Endodermal cell (in vitro differentiated cells): ENCODE data around the gene NBR1. TPM values are rescaled to one million over a fixed set of nuclear protein-coding genes. Genes with fewer than 3 reads are reported as not detected.
"Not testable (repeated sequence)": the region's sequence is repeated elsewhere in the genome, so short reads cannot be mapped to it uniquely, and the experiment has no call there.

Experiments used
- DNase-seq: peaks from one replicate; pipeline ENCODE4 v3.0.0-alpha.2; 2017
- H3K27ac ChIP-seq: 2 replicates; pipeline ENCODE4 v1.5.1; 2013; ENCODE audit warnings: mild to moderate bottlenecking, low read depth, low read length, moderate library complexity
- H3K27me3 ChIP-seq: 2 replicates; pipeline ENCODE4 v1.6.1; 2013; ENCODE audit warnings: mild to moderate bottlenecking, low read length, moderate library complexity; ENCODE audit not compliant: insufficient read depth, control insufficient read depth, poor library complexity, severe bottlenecking
- H3K36me3 ChIP-seq: 2 replicates; pipeline ENCODE4 v1.7.0; 2013; ENCODE audit warnings: mild to moderate bottlenecking, low read length, moderate library complexity; ENCODE audit not compliant: control insufficient read depth, insufficient read depth
- H3K4me1 ChIP-seq: one replicate; pipeline ENCODE4 v1.7.0; 2013; ENCODE audit warnings: low read length; ENCODE audit not compliant: control insufficient read depth, insufficient read depth
- H3K4me3 ChIP-seq: 2 replicates; pipeline ENCODE4 v1.5.1; 2013; ENCODE audit warnings: mild to moderate bottlenecking, low read length, moderate library complexity
- H3K9ac ChIP-seq: 2 replicates; pipeline ENCODE4 v1.6.1; 2013; ENCODE audit warnings: mild to moderate bottlenecking, low read length, moderate library complexity; ENCODE audit not compliant: poor library complexity, severe bottlenecking; ENCODE audit errors: extremely low read depth
- H3K9me3 ChIP-seq: 2 replicates; pipeline ENCODE4 v1.6.1; 2013; ENCODE audit warnings: mild to moderate bottlenecking, low read length, moderate library complexity; ENCODE audit not compliant: control insufficient read depth
- H3K27ac Mint-ChIP-seq: 2 replicates; pipeline ENCODE4 v1.8.0; 2020; ENCODE audit warnings: mixed read lengths
- H3K27me3 Mint-ChIP-seq: 2 replicates; pipeline ENCODE4 v1.8.0; 2021; ENCODE audit warnings: mild to moderate bottlenecking, mixed read lengths; ENCODE audit not compliant: insufficient read depth
- H3K36me3 Mint-ChIP-seq: 2 replicates; pipeline ENCODE4 v1.8.0; 2020; ENCODE audit warnings: low read depth, mixed read lengths
- H3K4me1 Mint-ChIP-seq: 2 replicates; pipeline ENCODE4 v1.8.0; 2020; ENCODE audit warnings: mixed read lengths
- H3K4me3 Mint-ChIP-seq: 2 replicates; pipeline ENCODE4 v1.8.0; 2020; ENCODE audit warnings: mild to moderate bottlenecking, moderate library complexity, mixed read lengths
- H3K9me3 Mint-ChIP-seq: 2 replicates; pipeline ENCODE4 v1.8.0; 2020; ENCODE audit warnings: mild to moderate bottlenecking, mixed read lengths
- WGBS, 2 experiments: methylation state at CpG; one replicate each; pipeline versions ENCODE4 v1.1.5 to v1.1.7; 2013; ENCODE audit warnings: missing lambda C conversion rate in 2 of 2, mixed read lengths in 1 of 2; ENCODE audit not compliant: insufficient coverage in 1 of 2, insufficient read length in 1 of 2; 5-methylcytosine and 5-hydroxymethylcytosine counted together
- total RNA-seq, 2 donors: library from RNA; stranded (reverse); fragmentation: NEBNext Ultra II Directional in 1 of 2; extraction: Animal tissue kit (Norgen Biotek cat#: 25700) in 1 of 2; gene quantifications; 2 replicates in 1 of 2; 3 replicates in 1 of 2; pipeline ENCODE4 v1.2.1, GENCODE V29; 2021
- TF ChIP-seq, protein P1 (sequence below): fragments of 200-600 bp; sonication (generic); conservative IDR thresholded peaks from 2 replicates; pipeline ENCODE4 v1.5.0; 2021; ENCODE audit warnings: antibody characterized with exemption, mild to moderate bottlenecking

NBR1 gene
- total RNA-seq, 2 donors from 2014 or later: 53.2 to 55.7 TPM

DNA sequence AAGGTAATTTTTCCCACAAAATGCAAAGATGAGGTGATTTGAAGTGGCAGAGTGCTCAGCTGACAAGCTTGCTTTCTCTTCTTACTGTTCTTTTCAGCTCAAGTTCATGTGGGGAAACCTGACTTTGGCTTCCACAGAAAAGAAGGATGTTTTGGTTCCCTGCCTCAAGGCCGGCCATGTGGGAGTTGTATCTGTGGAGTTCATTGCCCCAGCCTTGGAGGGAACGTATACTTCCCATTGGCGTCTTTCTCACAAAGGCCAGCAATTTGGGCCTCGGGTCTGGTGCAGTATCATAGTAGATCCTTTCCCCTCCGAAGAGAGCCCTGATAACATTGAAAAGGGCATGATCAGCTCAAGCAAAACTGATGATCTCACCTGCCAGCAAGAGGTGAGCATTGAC, 22.2 kb downstream of the NBR1 start:
- TF ChIP-seq, protein P1, sequence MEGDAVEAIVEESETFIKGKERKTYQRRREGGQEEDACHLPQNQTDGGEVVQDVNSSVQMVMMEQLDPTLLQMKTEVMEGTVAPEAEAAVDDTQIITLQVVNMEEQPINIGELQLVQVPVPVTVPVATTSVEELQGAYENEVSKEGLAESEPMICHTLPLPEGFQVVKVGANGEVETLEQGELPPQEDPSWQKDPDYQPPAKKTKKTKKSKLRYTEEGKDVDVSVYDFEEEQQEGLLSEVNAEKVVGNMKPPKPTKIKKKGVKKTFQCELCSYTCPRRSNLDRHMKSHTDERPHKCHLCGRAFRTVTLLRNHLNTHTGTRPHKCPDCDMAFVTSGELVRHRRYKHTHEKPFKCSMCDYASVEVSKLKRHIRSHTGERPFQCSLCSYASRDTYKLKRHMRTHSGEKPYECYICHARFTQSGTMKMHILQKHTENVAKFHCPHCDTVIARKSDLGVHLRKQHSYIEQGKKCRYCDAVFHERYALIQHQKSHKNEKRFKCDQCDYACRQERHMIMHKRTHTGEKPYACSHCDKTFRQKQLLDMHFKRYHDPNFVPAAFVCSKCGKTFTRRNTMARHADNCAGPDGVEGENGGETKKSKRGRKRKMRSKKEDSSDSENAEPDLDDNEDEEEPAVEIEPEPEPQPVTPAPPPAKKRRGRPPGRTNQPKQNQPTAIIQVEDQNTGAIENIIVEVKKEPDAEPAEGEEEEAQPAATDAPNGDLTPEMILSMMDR: no peak

GRCh38 chr17:43199633-43200032, 28.6 kb downstream of the NBR1 start:
- H3K4me3 Mint-ChIP-seq: no peak overlapping the region
- Histone ChIP-seq H3K36me3 (peaks cover 70% of the 10 kb centered on the region), H3K9ac (no peak overlapping the region), H3K27ac (no peak overlapping the region), H3K9me3 (no peaks in the 10 kb centered on the region), H3K4me1 (no peaks in the 10 kb centered on the region), H3K4me3 (no peak overlapping the region), H3K27me3 (no peaks in the 10 kb centered on the region)
- DNase-seq: no peak
- H3K9me3 Mint-ChIP-seq: no peaks in the 10 kb centered on the region
- 80 to 93% methylated on average over 1 to 2 of the region's 2 CpGs for WGBS, 2 experiments
- no peaks in the 10 kb centered on the region for H3K27me3 Mint-ChIP-seq
- H3K36me3 Mint-ChIP-seq: peaks cover 70% of the 10 kb centered on the region
- TF ChIP-seq, protein P1: no peak
- no peaks in the 10 kb centered on the region for H3K4me1 Mint-ChIP-seq
- H3K27ac Mint-ChIP-seq: no peak overlapping the region

More for the DNA sequence above, 22.2 kb downstream of the NBR1 start:
- no peaks in the 10 kb centered on the region for H3K27me3 Mint-ChIP-seq
- H3K4me3 Mint-ChIP-seq: no peak overlapping the region
- no peaks in the 10 kb centered on the region for H3K4me1 Mint-ChIP-seq
- Histone ChIP-seq H3K9me3 (no peaks in the 10 kb centered on the region), H3K9ac (no peak overlapping the region), H3K27ac (no peak overlapping the region), H3K36me3 (peaks cover 77% of the 10 kb centered on the region), H3K4me3 (no peak overlapping the region), H3K27me3 (no peaks in the 10 kb centered on the region), H3K4me1 (no peaks in the 10 kb centered on the region)
- no peaks in the 10 kb centered on the region for H3K9me3 Mint-ChIP-seq
- no peak for DNase-seq
- WGBS, 2 experiments: 93 to 95% methylated on average over 4 to 5 of the region's 5 CpGs
- no peak overlapping the region for H3K27ac Mint-ChIP-seq
- peaks cover 75% of the 10 kb centered on the region for H3K36me3 Mint-ChIP-seq

DNA sequence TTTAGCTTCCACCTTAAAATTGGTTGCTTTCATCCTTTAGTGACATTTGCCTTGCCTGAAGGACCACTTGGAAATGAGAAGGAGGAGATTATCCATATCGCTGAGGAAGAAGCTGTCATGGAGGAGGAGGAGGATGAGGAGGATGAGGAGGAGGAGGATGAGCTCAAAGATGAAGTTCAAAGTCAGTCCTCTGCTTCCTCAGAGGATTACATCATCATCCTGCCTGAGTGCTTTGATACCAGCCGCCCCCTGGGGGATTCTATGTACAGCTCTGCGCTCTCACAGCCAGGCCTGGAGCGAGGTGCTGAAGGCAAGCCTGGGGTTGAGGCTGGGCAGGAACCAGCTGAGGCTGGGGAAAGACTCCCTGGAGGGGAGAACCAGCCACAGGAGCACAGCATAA, 29.1 kb downstream of the NBR1 start:
- peaks cover 69% of the 10 kb centered on the region for H3K36me3 ChIP-seq
- Mint-ChIP-seq H3K4me3 (no peak overlapping the region), H3K27ac (no peak overlapping the region), H3K36me3 (peaks cover 66% of the 10 kb centered on the region), H3K4me1 (no peaks in the 10 kb centered on the region), H3K27me3 (no peaks in the 10 kb centered on the region), H3K9me3 (no peaks in the 10 kb centered on the region)
- no peak overlapping the region for H3K9ac ChIP-seq
- no peaks in the 10 kb centered on the region for H3K9me3 ChIP-seq
- H3K4me1 ChIP-seq: no peaks in the 10 kb centered on the region
- no peak for DNase-seq
- H3K27me3 ChIP-seq: no peaks in the 10 kb centered on the region
- 89 to 94% methylated on average over 3 to 4 of the region's 4 CpGs for WGBS, 2 experiments
- TF ChIP-seq, protein P1: no peak
- H3K4me3 ChIP-seq: no peak overlapping the region
- no peak overlapping the region for H3K27ac ChIP-seq

DNA sequence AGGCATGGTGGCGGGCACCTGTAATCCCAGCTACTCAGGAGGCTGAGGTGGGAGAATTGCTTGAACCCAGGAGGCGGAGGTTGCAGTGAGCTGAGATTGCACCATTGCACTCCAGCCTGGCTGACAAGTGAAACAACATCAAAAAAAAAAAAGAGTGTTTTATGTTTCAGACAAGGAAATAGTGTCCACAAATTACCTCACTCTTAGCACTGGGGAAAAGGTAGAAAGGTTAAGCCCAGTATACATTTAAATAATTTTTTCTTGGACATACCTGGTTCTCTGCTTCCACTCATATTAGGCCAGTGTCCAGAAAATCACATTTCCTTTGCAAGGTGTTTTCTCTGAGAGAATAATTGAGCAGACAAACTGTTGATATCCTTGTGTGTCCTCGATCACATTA, 32.0 kb downstream of the NBR1 start:
- H3K36me3 ChIP-seq: peaks cover 65% of the 10 kb centered on the region
- peaks cover 68% of the 10 kb centered on the region for H3K36me3 Mint-ChIP-seq
- not testable (repeated sequence) for H3K9ac ChIP-seq, H3K27me3 Mint-ChIP-seq, DNase-seq, H3K4me3 Mint-ChIP-seq, H3K4me1 ChIP-seq, H3K4me3 ChIP-seq, H3K9me3 Mint-ChIP-seq, H3K9me3 ChIP-seq, H3K4me1 Mint-ChIP-seq, H3K27ac Mint-ChIP-seq, H3K27me3 ChIP-seq, H3K27ac ChIP-seq
- WGBS, 2 experiments: 81 to 96% methylated on average over 2 to 3 of the region's 3 CpGs
